Astrocyte (in vitro differentiated cells and primary cell): ENCODE measurements around the gene CCDC194. TPM values are rescaled to one million over a fixed set of nuclear protein-coding genes. Genes with fewer than 3 reads are reported as not detected.

Source experiments
- DNase-seq: peaks from one replicate; pipeline ENCODE4 v3.0.0-alpha.2; 2010; ENCODE audit warnings: low read depth
- FAIRE-seq: peaks from 2 replicates; lab custom pipeline; 2011; peaks lifted over from hg19 to GRCh38; lab: Jason Lieb, UNC
- H2AFZ ChIP-seq: 2 replicates; pipeline ENCODE4 v1.6.0; 2012; ENCODE audit warnings: low read depth, low read length, inconsistent platforms
- H3K27ac ChIP-seq: 2 replicates; pipeline ENCODE4 v1.5.1; 2011; ENCODE audit warnings: low read depth, low read length, inconsistent platforms
- H3K27me3 ChIP-seq: 2 replicates; pipeline ENCODE4 v1.6.0; 2011; ENCODE audit warnings: low read length, inconsistent platforms; ENCODE audit not compliant: insufficient read depth
- H3K36me3 ChIP-seq: 2 replicates; pipeline ENCODE4 v1.5.1; 2011; ENCODE audit warnings: low read length, inconsistent platforms; ENCODE audit not compliant: insufficient read depth
- H3K4me1 ChIP-seq: 2 replicates; pipeline ENCODE4 v1.5.1; 2011; ENCODE audit warnings: low read length, inconsistent platforms; ENCODE audit not compliant: insufficient read depth
- H3K4me2 ChIP-seq: 2 replicates; pipeline ENCODE4 v1.6.0; 2012; ENCODE audit warnings: low read length, inconsistent platforms
- H3K4me3 ChIP-seq: 2 replicates; pipeline ENCODE4 v1.5.1; 2011; ENCODE audit warnings: low read depth, mild to moderate bottlenecking, low read length, inconsistent platforms; ENCODE audit not compliant: insufficient read depth
- H3K79me2 ChIP-seq: 2 replicates; pipeline ENCODE4 v1.6.0; 2012; ENCODE audit warnings: mild to moderate bottlenecking, low read length, inconsistent platforms; ENCODE audit not compliant: insufficient read depth
- H3K9ac ChIP-seq: 2 replicates; pipeline ENCODE4 v1.6.0; 2012; ENCODE audit warnings: mild to moderate bottlenecking, low read length, inconsistent platforms
- H3K9me3 ChIP-seq: 2 replicates; pipeline ENCODE4 v1.5.1; 2012; ENCODE audit warnings: low read depth, mild to moderate bottlenecking, low read length, inconsistent platforms; ENCODE audit not compliant: insufficient read depth
- H4K20me1 ChIP-seq: 2 replicates; pipeline ENCODE4 v1.6.0; 2012; ENCODE audit warnings: low read length, inconsistent platforms; ENCODE audit not compliant: insufficient read depth
- H3K27ac Mint-ChIP-seq: one replicate; pipeline ENCODE4 v1.8.0; 2021; ENCODE audit warnings: mild to moderate bottlenecking, mixed read lengths; ENCODE audit not compliant: unreplicated experiment
- H3K27me3 Mint-ChIP-seq: one replicate; pipeline ENCODE4 v1.8.0; 2021; ENCODE audit warnings: low read depth, mixed read lengths; ENCODE audit not compliant: unreplicated experiment
- H3K36me3 Mint-ChIP-seq: one replicate; pipeline ENCODE4 v1.8.0; 2021; ENCODE audit warnings: low read depth, mixed read lengths; ENCODE audit not compliant: unreplicated experiment
- H3K4me1 Mint-ChIP-seq: one replicate; pipeline ENCODE4 v1.8.0; 2021; ENCODE audit warnings: low read depth, mixed read lengths; ENCODE audit not compliant: unreplicated experiment
- H3K4me3 Mint-ChIP-seq: one replicate; pipeline ENCODE4 v1.8.0; 2021; ENCODE audit warnings: mild to moderate bottlenecking, moderate library complexity, mixed read lengths; ENCODE audit not compliant: unreplicated experiment
- H3K9me3 Mint-ChIP-seq: one replicate; pipeline ENCODE4 v1.8.0; 2021; ENCODE audit warnings: mild to moderate bottlenecking, mixed read lengths; ENCODE audit not compliant: unreplicated experiment
- CTCF ChIP-seq: IDR thresholded peaks from 2 replicates; pipeline ENCODE4 v1.5.1; 2011; ENCODE audit warnings: low read depth, mild to moderate bottlenecking, inconsistent platforms, low read length, moderate library complexity; ENCODE audit not compliant: insufficient read depth
- EZH2 ChIP-seq: IDR thresholded peaks from 2 replicates; pipeline ENCODE4 v1.6.1; 2012; ENCODE audit warnings: mild to moderate bottlenecking, low read length, inconsistent platforms; ENCODE audit not compliant: insufficient read depth
- total RNA-seq: library from RNA; stranded (reverse); gene quantifications from 2 replicates; pipeline ENCODE4 v1.2.1, GENCODE V29; 2021

Gene CCDC194
- total RNA-seq, 1 donor from 2014 or later = 14.1 TPM

GRCh38 chr19:17405250-17406045, 11.5 kb upstream of the CCDC194 start, which contains the start of gene BST2:
Gene BST2, minus strand, starts transcription at chr19:17405630. Its CDS starts 55 bp downstream, at chr19:17405575.
- FAIRE-seq = no peak
- H3K4me3 ChIP-seq = no peak within 1 kb of the TSS

GRCh38 chr19:17404621-17405249, 10.7 kb upstream of the CCDC194 start:
- H3K36me3 Mint-ChIP-seq = peaks cover 9% of the 10 kb centered on the region
- FAIRE-seq (no peak), DNase-seq (no peak)
- no peaks in the 10 kb centered on the region for H3K27me3 Mint-ChIP-seq
- no peak overlapping the region for H2AFZ ChIP-seq
- H3K9ac ChIP-seq = no peak overlapping the region
- no peak for TF ChIP-seq CTCF
- TF ChIP-seq EZH2 = no peak
- H3K79me2 ChIP-seq = no peaks in the 10 kb centered on the region
- H3K9me3 ChIP-seq = no peaks in the 10 kb centered on the region
- H3K4me2 ChIP-seq = no peak overlapping the region
- H3K4me1 ChIP-seq = peaks cover 6% of the 10 kb centered on the region
- peak overlapping the region; percentile 86 for H3K27ac Mint-ChIP-seq
- peaks cover 17% of the 10 kb centered on the region for H3K4me1 Mint-ChIP-seq
- H3K27me3 ChIP-seq = no peaks in the 10 kb centered on the region
- no peak overlapping the region for H3K27ac ChIP-seq
- no peak overlapping the region for H3K4me3 ChIP-seq
- no peaks in the 10 kb centered on the region for H3K36me3 ChIP-seq
- no peaks in the 10 kb centered on the region for H3K9me3 Mint-ChIP-seq
- no peaks in the 10 kb centered on the region for H4K20me1 ChIP-seq
- H3K4me3 Mint-ChIP-seq = peak overlapping the region; percentile 94

More at GRCh38 chr19:17405250-17406045, 11.5 kb upstream of the CCDC194 start, which contains the start of gene BST2:
- Histone ChIP-seq H2AFZ (no peak within 1 kb of the TSS), H3K9ac (no peak within 1 kb of the TSS), H4K20me1 (no peaks in the 10 kb centered on the region), H3K27ac (no peak within 1 kb of the TSS), H3K9me3 (no peaks in the 10 kb centered on the region), H3K4me1 (peaks cover 6% of the 10 kb centered on the region), H3K79me2 (no peaks in the 10 kb centered on the region), H3K27me3 (no peaks in the 10 kb centered on the region), H3K4me2 (no peak within 1 kb of the TSS), H3K36me3 (no peaks in the 10 kb centered on the region)
- H3K27me3 Mint-ChIP-seq = no peaks in the 10 kb centered on the region
- H3K9me3 Mint-ChIP-seq = no peaks in the 10 kb centered on the region
- DNase-seq = peak; percentile 39
- peak within 1 kb of the TSS; percentile 94 for H3K4me3 Mint-ChIP-seq
- H3K4me1 Mint-ChIP-seq = peaks cover 17% of the 10 kb centered on the region
- H3K36me3 Mint-ChIP-seq = peaks cover 9% of the 10 kb centered on the region
- TF ChIP-seq EZH2 (no peak), CTCF (no peak)
- H3K27ac Mint-ChIP-seq = peak within 1 kb of the TSS; percentile 86
